ENCODE results near the gene KIAA0753. TPM values are rescaled to one million over a fixed set of nuclear protein-coding genes. Genes with fewer than 3 reads are reported as not detected.

Gene KIAA0753
- 22.1 TPM for polyA plus RNA-seq (2013, experiment 1 of 2)
- polyA plus RNA-seq (2013, experiment 2 of 2) = 22.0 TPM

DNA sequence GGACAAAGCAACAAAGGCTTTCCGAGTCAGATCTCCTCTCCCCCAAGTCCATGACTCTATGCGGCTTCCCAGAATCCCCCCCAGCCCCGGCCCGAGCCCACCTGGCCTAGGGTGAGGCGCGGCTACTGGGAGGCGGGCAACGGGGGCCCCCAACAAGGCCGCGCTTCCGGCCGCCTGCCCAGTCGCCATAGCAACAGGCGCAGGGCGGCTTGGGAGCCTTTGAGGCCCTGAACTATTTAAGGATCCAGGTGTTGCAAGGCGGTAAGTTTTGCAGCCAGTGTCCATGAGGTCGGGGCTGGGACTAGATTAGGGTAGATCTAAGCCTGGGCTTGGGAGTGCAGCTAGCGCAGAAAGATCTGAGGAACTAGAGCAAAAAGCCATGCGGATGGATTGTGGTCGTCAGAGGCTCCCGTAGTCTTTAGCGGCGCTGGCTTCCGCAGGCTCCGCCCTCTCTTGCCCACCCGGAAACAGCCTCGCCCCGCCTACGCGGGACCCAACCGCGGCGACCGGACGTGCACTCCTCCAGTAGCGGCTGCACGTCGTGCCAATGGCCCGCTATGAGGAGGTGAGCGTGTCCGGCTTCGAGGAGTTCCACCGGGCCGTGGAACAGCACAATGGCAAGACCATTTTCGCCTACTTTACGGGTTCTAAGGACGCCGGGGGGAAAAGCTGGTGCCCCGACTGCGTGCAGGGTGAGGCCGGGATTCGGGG lies at the start of gene KIAA0753, which contains the start of gene TXNDC17:
Gene KIAA0753, minus strand, starts transcription at position 176 of the 711 bp plus-strand sequence. CDS start 5,608 bp downstream, outside the sequence.
Gene TXNDC17, plus strand, starts transcription at position 525 of the 711 bp plus-strand sequence. Its CDS starts 23 bp downstream, at position 548.
- Histone ChIP-seq H3K4me1 (ENCODE audit: control insufficient read depth, insufficient read depth, low read length, poor library complexity, severe bottlenecking) (peaks cover 14% of the 10 kb centered on the region), H3K27ac (ENCODE audit: low read depth, low read length, severe bottlenecking) (peak within 1 kb of the TSS; percentile 90), H3K9me3 (ENCODE audit: control insufficient read depth, low read length) (no peaks in the 10 kb centered on the region), H3K36me3 (ENCODE audit: control insufficient read depth, insufficient read depth, low read length) (peaks cover 29% of the 10 kb centered on the region), H3K4me3 (ENCODE audit: extremely low read depth, insufficient read depth, low read length, poor library complexity, severe bottlenecking) (peak within 1 kb of the TSS; percentile 80)
- WGBS, 2 experiments (ENCODE audit: insufficient coverage in 2 of 2) = 0 to 1% methylated on average over 38 to 46 of the region's 52 CpGs

DNA sequence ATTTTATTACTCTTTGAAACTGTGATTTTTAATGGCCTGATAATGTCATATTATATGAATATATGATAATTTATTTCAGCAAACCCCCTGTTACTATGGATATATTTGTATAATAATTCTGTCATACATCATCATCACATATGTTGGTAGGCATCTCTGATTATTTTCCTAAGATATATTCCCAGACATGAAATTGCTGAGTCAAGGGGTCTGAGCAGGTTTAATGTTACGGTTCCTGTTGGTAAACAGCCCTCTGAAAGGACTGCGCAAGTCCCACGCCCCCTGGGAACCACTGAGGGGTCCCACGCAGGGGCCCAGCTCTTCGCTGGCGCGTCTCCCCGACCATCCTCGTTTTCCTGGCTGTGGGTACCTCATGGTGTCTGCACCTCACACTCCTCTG lies 48.4 kb upstream of the KIAA0753 start:
- Histone ChIP-seq H3K9me3 (ENCODE audit: control insufficient read depth, low read length) (no peaks in the 10 kb centered on the region), H3K4me1 (ENCODE audit: control insufficient read depth, insufficient read depth, low read length, poor library complexity, severe bottlenecking) (no peaks in the 10 kb centered on the region), H3K4me3 (ENCODE audit: extremely low read depth, insufficient read depth, low read length, poor library complexity, severe bottlenecking) (no peak overlapping the region), H3K27ac (ENCODE audit: low read depth, low read length, severe bottlenecking) (no peak overlapping the region), H3K36me3 (ENCODE audit: control insufficient read depth, insufficient read depth, low read length) (no peaks in the 10 kb centered on the region)
- 87 to 90% methylated on average over 5 to 6 of the region's 9 CpGs for WGBS, 2 experiments (ENCODE audit: insufficient coverage in 2 of 2)

DNA sequence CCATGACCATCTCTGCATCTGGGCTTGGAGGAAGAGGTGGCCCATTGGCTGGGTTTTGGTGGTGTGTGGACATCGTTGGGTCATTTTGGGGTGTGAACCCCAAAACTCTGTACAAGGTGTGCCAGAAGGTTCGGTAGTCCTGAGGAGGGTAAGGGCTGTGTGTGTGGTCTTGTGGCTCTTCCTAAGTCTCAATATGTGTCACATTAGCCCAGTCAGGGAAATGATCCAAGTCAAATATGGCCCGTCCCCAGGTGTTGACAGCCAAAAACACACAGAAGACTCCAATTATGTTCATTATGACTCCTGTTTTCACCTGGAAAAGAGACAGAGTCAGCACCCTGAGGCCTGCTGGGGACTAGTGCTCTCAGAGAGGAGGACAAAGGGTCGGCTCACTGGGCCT lies 45.5 kb upstream of the KIAA0753 start:
- 67 to 82% methylated on average over 1 to 3 of the region's 4 CpGs for WGBS, 2 experiments (ENCODE audit: insufficient coverage in 2 of 2)
- Histone ChIP-seq H3K9me3 (ENCODE audit: control insufficient read depth, low read length) (no peaks in the 10 kb centered on the region), H3K27ac (ENCODE audit: low read depth, low read length, severe bottlenecking) (no peak overlapping the region), H3K4me1 (ENCODE audit: control insufficient read depth, insufficient read depth, low read length, poor library complexity, severe bottlenecking) (no peaks in the 10 kb centered on the region), H3K36me3 (ENCODE audit: control insufficient read depth, insufficient read depth, low read length) (no peaks in the 10 kb centered on the region), H3K4me3 (ENCODE audit: extremely low read depth, insufficient read depth, low read length, poor library complexity, severe bottlenecking) (no peak overlapping the region)

DNA sequence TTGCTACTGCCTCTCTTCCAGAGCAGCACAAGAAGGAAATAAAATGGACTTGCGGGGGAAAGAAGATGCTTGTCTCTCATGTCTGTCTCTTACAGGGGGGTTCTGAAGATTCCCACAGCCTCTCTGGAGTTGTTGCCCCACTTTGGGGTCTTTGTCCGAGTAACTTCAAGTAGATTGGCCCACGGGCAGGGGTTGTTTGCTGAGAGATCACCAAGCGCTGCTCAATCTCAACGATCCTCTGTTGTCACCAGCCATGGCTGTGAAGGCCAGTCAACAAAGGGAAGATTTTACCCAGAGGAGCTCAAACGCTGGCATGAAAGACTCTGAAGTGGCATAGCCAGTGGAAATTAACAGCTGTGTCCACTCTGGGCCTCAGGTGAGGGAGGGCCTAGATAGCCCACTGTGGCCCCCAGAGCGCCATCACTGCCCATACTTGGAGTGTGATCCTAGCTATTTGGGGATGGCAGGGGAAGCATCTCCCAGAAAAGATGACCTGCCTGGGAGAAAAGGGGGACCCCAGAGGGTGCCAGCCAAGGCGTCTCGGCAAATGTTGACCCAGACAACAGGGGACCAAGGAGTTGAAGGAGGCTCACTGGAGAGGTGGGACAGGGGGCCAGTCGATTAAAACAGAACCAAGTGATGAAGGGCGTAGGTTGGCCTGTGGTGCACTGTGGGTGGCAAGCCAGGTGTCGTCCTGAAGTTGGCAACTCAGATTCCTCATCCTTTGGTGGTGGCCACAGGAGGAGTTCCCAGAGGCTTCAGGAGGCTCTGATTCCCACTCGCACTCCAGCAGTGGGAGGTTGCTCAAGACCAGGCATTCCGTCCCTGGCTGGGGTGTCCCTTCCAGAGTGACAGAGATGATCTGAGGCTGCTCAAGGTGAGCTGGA lies 44.6 kb upstream of the KIAA0753 start:
- no peak overlapping the region for H3K4me3 ChIP-seq (ENCODE audit: extremely low read depth, insufficient read depth, low read length, poor library complexity, severe bottlenecking)
- 88 to 89% methylated on average over 13 to 14 of the region's 14 CpGs for WGBS, 2 experiments (ENCODE audit: insufficient coverage in 2 of 2)
- H3K27ac ChIP-seq (ENCODE audit: low read depth, low read length, severe bottlenecking) = no peak overlapping the region

DNA sequence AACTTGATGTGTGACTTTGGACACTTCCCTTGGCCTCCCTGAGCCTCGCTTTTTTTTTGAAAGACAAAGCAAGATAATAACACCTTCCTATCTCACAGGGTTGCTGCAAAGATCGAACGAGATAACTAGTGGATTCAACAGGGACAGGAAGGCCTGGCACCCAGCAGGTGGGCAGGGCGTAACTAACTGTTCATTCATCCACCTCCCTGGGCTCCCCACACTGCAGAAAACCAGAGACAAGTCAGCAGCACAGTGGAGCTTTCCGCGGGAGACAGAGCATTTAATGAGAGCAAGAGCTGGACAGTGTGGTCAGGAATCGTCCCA lies 43.9 kb upstream of the KIAA0753 start:
- Histone ChIP-seq H3K4me1 (ENCODE audit: control insufficient read depth, insufficient read depth, low read length, poor library complexity, severe bottlenecking) (no peaks in the 10 kb centered on the region), H3K27ac (ENCODE audit: low read depth, low read length, severe bottlenecking) (no peak overlapping the region), H3K4me3 (ENCODE audit: extremely low read depth, insufficient read depth, low read length, poor library complexity, severe bottlenecking) (no peak overlapping the region), H3K9me3 (ENCODE audit: control insufficient read depth, low read length) (no peaks in the 10 kb centered on the region), H3K36me3 (ENCODE audit: control insufficient read depth, insufficient read depth, low read length) (no peaks in the 10 kb centered on the region)
- 63 to 69% methylated on average over 5 to 6 of the region's 7 CpGs for WGBS, 2 experiments (ENCODE audit: insufficient coverage in 2 of 2)

More for the DNA sequence above, 44.6 kb upstream of the KIAA0753 start:
- no peaks in the 10 kb centered on the region for H3K4me1 ChIP-seq (ENCODE audit: control insufficient read depth, insufficient read depth, low read length, poor library complexity, severe bottlenecking)
- no peaks in the 10 kb centered on the region for H3K9me3 ChIP-seq (ENCODE audit: control insufficient read depth, low read length)
- no peaks in the 10 kb centered on the region for H3K36me3 ChIP-seq (ENCODE audit: control insufficient read depth, insufficient read depth, low read length)

DNA sequence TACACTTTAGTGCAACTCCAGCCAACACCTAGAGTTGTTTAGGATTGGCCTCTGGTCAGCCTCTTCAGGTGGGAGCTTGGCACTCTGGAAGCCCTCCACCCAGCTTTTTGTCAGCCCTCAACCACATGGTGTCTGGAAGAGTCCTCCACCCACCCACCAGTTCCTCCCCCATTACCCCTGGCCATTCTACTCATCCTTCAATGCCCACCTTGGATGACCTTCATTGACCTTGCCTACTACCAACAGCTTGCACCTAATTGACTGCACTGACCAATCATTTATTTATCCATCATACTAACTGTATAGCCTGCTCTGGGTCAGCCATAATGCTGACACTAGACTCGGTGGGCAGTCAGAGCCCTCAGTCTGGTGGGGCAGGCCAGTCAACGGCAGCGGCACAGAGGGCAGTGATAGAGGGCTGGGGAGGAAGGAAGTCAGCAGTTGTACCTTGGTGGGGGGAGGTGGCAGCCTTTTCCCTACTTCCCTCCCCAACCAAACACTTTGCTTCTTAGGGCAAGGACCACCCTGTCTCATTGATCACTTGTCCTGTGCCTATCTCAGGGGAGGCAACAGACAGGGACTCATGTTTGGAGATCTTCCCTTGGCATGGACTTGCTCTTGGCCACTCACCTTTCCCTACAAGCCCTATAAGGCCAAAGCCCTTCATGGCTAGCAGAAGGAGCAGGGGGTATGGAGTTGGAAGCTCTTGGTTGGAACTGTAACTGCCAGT lies 43.4 kb upstream of the KIAA0753 start:
- no CpG with 5 or more reads among the region's 3 CpGs for WGBS, 2 experiments (ENCODE audit: insufficient coverage in 2 of 2)
- H3K36me3 ChIP-seq (ENCODE audit: control insufficient read depth, insufficient read depth, low read length) = no peaks in the 10 kb centered on the region
- no peaks in the 10 kb centered on the region for H3K9me3 ChIP-seq (ENCODE audit: control insufficient read depth, low read length)
- H3K4me3 ChIP-seq (ENCODE audit: extremely low read depth, insufficient read depth, low read length, poor library complexity, severe bottlenecking) = no peak overlapping the region
- no peak overlapping the region for H3K27ac ChIP-seq (ENCODE audit: low read depth, low read length, severe bottlenecking)
- no peaks in the 10 kb centered on the region for H3K4me1 ChIP-seq (ENCODE audit: control insufficient read depth, insufficient read depth, low read length, poor library complexity, severe bottlenecking)

DNA sequence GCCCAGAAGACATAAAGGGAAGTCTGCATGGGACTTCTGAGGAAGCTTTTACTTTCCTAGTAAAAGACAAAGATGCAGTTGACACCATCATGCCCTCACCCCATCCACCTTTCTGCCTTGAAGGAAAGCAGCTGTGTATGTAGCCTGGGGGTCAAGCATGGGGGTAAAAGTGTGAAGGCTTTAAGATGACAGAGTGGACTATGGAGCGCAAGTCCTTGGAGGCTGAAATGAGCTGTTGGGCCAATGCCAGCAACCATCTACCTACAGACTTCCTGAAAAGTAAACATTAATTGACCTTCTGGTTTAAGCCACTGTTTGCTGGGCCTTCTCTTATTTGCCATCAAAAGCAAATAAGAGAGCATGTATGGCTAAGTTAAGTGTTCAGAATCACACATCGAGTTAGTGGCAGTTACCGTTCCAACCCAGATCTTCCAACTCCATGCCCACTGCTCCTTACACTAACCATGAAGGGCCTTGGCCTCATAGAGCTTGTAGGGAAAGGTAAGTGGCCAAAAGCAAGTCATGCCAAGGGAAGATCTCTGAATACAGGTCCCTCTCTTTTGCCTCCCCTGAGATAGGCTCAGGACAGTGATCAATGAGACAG lies 42.7 kb upstream of the KIAA0753 start:
- Histone ChIP-seq H3K36me3 (ENCODE audit: control insufficient read depth, insufficient read depth, low read length) (no peaks in the 10 kb centered on the region), H3K27ac (ENCODE audit: low read depth, low read length, severe bottlenecking) (no peak overlapping the region), H3K4me3 (ENCODE audit: extremely low read depth, insufficient read depth, low read length, poor library complexity, severe bottlenecking) (no peak overlapping the region), H3K4me1 (ENCODE audit: control insufficient read depth, insufficient read depth, low read length, poor library complexity, severe bottlenecking) (no peaks in the 10 kb centered on the region), H3K9me3 (ENCODE audit: control insufficient read depth, low read length) (no peaks in the 10 kb centered on the region)
- 83 to 86% methylated on average over 1 to 2 of the region's 3 CpGs for WGBS, 2 experiments (ENCODE audit: insufficient coverage in 2 of 2)

DNA sequence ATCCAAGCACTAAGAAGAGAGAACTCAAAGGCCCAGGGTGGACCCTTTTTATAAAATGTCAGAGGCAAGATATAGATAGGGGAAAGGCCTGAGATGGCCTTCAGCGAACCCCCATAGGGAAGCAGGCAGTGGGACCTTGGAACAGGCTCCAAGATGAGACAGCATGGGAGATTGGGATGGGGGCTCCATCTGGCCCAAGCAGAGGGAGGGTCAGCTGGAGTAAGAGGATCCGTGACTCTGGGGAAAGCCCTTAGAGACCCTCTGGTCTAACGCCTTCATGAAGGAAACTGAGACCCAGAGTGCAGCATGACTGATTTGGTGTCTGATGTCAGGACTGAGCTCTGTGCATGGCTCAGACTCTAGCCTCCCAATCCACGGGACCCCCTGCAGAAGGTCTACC lies 41.8 kb upstream of the KIAA0753 start:
- H3K27ac ChIP-seq (ENCODE audit: low read depth, low read length, severe bottlenecking) = no peak overlapping the region
- H3K4me1 ChIP-seq (ENCODE audit: control insufficient read depth, insufficient read depth, low read length, poor library complexity, severe bottlenecking) = no peaks in the 10 kb centered on the region
- no peaks in the 10 kb centered on the region for H3K9me3 ChIP-seq (ENCODE audit: control insufficient read depth, low read length)
- no peak overlapping the region for H3K4me3 ChIP-seq (ENCODE audit: extremely low read depth, insufficient read depth, low read length, poor library complexity, severe bottlenecking)
- 90 to 92% methylated on average over 3 of the region's 4 CpGs for WGBS, 2 experiments (ENCODE audit: insufficient coverage in 2 of 2)
- no peaks in the 10 kb centered on the region for H3K36me3 ChIP-seq (ENCODE audit: control insufficient read depth, insufficient read depth, low read length)

DNA sequence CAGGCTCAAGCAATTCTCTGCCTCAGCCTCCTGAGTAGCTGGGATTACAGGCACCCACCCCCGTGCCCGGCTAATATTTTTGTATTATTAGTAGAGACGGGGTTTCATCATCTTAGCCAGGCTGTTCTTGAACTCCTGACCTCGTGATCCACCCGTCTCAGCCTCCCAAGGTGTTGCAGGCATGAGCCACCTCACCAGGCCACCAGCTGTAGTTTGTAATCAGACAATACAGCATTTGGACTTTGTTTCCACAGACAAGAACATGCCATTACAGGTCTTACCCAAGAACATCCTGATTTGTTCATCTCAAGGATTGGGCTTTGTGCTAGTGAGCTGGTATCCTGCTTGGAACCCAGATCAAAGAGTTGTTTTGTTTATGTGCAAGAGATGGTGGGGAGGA lies 41.2 kb upstream of the KIAA0753 start:
- H3K36me3 ChIP-seq (ENCODE audit: control insufficient read depth, insufficient read depth, low read length) = no peaks in the 10 kb centered on the region
- no peak overlapping the region for H3K4me3 ChIP-seq (ENCODE audit: extremely low read depth, insufficient read depth, low read length, poor library complexity, severe bottlenecking)
- no peaks in the 10 kb centered on the region for H3K4me1 ChIP-seq (ENCODE audit: control insufficient read depth, insufficient read depth, low read length, poor library complexity, severe bottlenecking)
- H3K27ac ChIP-seq (ENCODE audit: low read depth, low read length, severe bottlenecking) = no peak overlapping the region
- no peaks in the 10 kb centered on the region for H3K9me3 ChIP-seq (ENCODE audit: control insufficient read depth, low read length)
- 85 to 91% methylated on average over 5 of the region's 5 CpGs for WGBS, 2 experiments (ENCODE audit: insufficient coverage in 2 of 2)

DNA sequence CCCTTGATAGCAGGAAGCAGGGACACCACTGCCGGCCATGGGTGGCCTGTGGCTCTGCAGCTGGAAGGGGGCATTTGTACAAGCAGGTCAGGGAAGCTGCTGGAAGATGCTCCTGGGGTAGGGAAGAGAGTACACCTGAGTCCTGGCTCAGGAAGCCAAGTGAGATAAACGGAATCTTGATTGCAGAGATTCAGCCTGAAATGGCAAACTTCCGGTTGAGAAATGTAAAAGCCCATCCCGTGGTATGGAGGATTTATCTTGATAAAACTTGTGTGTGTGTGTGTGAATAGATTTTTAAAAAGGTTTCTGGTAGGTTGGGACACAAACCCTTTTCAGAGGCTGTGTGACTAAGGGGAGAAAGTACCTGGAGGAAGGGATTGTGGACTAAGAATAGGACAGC lies 40.7 kb upstream of the KIAA0753 start:
- Histone ChIP-seq H3K4me3 (ENCODE audit: extremely low read depth, insufficient read depth, low read length, poor library complexity, severe bottlenecking) (no peak overlapping the region), H3K4me1 (ENCODE audit: control insufficient read depth, insufficient read depth, low read length, poor library complexity, severe bottlenecking) (no peaks in the 10 kb centered on the region), H3K9me3 (ENCODE audit: control insufficient read depth, low read length) (no peaks in the 10 kb centered on the region), H3K27ac (ENCODE audit: low read depth, low read length, severe bottlenecking) (no peak overlapping the region), H3K36me3 (ENCODE audit: control insufficient read depth, insufficient read depth, low read length) (no peaks in the 10 kb centered on the region)
- 86 to 89% methylated on average over 4 of the region's 4 CpGs for WGBS, 2 experiments (ENCODE audit: insufficient coverage in 2 of 2)
